Measurements from ENCODE around the gene OR1I1.

OR1I1 gene

DNA sequence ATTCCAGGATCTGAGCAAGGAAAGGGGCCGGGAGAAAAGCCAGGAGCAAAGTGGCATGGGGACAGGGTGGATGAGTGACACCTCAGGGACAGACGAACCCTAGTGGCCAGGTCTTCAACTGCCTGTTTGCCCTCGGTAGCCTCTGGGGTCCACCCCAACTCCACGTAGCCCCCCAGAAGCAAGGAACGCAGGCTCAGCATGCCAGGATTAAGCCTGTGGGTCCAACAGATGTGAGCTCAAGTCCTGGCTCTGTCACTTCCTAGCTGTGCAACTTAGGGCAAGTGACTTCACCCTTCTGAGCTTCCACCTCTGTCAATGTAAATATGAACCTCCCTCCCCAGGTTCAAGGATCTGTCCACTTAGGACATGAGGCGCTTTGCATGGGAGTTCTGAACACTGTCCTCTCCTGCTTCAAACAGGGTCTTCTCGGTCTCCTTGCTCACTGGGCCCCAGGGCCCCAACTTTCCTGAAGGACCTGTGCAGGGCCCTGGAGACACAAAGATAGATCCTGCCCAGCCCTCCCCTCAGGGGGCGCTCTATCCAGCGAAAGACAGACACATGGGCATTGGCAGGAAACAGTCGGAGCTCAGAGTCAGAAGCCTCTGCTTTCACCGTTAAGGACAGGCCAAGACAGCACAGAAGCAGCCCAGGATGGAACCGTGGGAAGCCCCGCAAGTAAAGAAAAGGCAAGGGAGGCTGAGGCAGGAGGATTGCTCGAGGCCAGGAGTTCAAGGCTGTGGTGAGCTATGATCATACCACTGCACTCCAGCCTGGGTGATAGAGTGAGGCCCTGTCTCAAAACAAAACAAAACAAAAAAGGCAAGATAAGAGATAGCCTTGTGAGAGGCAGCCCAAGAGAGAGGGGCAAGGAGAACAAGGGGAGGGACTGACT, 38.4 kb downstream of the OR1I1 start:
- no peak for DNase-seq

DNA sequence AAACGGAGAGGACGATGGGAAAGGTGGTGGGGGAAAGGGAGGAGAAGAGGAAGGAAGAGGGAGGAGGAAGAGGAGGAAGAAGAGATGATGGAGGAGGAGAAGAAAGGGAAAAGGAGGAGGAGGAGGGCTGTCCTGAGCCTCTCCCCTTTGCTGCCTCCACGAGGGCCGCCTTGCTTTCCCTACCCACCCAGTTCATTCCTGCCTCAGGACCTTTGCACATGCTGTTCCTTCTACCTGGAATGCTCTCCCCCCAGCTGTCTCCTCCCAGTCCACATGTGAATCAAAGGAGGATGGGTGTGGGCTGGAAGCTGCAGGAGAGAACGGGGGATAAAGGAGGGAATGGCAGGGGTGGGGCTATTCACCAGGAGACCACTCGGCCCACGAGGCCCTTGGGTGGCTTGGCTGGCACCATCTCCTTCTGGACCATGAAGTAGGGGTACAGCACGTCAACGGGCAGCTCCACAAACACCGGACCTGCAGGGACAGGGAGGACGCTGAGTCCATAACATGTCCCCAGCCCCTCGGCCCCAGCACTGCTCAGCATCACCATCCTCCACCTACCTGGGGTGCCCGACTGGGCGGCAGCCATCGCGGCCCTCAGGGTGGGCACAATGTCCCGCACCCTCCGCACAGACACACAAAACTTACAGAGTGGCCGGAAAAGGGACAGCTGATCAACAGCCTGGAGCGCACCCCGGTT, 40.5 kb downstream of the OR1I1 start:
- DNase-seq, result no peak

DNA sequence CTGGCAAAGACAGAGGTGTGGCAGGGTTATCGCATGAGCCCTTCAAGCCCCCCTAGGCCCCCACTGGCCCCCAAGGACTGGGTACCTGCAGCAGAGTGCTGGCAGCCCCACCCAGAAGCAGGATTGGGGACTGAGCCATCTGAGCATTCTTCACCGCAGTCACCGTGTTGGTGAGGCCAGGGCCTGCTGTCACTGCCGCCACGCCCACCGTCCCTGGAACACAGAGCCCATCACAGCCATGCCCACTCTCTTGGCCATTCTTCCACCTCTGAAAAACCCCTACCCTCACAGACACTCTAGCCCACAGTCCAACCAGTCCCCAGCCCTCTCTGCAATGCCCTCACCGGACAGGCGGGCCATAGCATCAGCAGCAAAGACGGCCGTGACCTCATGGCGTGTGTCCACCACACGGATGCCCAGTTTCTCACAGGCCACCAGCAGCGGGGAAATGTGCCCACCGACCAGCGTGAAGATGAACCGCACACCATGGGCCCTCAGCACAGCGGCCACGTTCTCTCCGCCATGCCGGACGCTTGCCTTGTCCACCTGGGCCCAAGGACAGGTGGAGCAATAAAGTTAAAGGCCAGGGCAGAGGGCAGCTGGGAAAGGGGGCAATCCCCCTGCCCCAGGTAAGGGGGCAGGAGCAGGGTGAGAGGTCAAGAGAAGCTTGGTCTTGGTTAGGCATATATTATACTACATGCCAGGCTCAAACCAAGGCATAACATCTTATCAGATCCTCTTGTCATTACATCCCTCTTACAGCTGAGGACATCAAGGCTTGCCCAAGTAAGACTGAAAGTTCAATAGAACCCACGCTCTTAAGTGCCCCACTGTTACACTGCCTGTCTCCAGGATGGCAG, 41.2 kb downstream of the OR1I1 start:
- DNase-seq, result no peak

DNA sequence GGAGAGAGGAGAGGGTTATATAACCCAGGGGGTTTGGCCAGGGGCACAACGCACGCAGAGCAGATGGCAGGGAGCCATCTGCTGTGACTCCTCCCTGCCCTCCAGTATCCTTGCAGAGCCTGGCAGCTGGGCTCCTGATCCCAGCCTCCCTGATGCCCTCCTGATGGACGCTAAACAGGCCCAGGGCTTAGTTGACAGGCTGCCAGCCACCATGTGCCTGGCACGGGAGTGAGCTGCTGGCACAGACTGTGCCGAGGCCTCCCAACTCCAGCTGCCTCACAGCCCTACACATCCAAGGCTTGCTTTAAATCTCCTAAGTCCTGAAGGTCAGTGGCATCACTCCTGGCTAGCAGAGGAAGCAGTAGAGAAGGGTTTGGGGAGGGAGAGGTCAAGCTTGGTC, 41.9 kb downstream of the OR1I1 start:
- DNase-seq, result no peak

DNA sequence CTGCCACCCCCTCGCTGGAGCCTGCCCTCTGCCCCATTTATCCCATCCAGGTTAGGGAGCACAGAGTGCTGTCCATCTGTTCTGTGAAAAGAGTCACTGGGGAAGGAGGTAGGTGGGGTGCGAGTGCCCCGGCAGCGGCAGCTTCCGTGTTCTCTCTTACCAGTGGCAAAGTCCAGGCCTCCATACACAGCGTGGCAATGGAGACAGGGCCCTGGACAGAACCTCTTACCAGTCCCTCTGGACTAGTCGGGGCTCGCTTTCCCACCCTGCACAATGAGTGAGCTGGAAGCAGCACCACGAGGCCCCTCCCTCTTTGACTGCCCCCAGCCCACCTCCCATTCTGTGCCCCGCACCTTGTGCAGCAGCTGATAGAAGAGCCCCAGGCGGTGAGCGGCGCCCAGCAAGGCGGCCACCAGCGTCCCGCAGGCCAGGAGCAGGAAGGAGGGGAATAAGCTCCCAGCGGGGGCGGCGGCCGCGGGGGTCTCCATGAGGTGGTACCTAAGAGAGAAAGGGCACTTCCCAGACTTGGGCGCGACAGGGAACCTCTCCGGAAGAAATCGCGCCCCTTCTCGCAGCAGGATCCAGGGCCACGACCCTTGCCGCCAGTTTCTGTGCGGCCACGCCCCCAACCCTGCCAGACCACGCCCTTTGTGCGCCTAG, 42.7 kb downstream of the OR1I1 start:
- DNase-seq, result peak in 3 of 5 experiments; percentile 16 to 73 (median 27)

DNA sequence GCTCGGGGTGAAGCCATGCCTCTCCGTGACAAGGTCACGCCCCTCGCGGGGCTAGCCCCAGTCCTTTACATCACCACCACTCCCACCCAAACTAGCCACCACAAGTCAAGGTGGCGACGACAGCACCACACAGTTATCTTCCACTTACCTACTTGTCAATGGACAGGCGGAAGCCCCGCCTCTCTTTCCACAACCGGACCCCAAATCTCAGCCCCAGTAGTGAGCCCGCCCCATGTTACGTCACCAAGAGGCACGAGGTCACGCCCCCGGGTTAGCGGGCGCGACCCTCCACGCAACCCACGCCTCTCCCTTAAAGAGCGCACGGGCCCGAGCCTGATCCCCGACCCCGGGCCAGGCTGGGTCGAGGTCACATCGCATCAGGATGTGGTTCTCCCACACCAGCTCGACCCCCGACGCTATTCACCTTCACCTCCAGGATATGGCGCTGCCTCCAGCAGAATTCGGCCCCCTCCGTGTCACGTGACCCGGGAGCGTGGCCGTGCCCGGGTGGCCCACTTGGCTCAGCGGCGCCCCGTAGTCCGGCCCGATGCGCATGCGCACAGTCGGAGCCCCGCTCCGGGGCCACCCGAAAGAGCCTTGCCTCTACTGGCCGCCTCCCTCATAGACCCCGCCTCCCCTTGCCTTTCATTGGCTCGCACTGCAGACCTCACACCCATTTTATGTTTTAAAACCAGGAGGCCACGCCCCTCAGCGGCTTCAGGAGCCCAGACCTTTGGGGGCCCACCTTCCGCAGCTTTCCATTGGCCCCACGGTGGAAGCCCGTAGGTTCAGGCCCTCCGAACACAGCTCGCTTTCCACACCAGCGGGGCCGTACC, 43.4 kb downstream of the OR1I1 start:
- peak; percentile 90 to 98 (median 95) for DNase-seq

DNA sequence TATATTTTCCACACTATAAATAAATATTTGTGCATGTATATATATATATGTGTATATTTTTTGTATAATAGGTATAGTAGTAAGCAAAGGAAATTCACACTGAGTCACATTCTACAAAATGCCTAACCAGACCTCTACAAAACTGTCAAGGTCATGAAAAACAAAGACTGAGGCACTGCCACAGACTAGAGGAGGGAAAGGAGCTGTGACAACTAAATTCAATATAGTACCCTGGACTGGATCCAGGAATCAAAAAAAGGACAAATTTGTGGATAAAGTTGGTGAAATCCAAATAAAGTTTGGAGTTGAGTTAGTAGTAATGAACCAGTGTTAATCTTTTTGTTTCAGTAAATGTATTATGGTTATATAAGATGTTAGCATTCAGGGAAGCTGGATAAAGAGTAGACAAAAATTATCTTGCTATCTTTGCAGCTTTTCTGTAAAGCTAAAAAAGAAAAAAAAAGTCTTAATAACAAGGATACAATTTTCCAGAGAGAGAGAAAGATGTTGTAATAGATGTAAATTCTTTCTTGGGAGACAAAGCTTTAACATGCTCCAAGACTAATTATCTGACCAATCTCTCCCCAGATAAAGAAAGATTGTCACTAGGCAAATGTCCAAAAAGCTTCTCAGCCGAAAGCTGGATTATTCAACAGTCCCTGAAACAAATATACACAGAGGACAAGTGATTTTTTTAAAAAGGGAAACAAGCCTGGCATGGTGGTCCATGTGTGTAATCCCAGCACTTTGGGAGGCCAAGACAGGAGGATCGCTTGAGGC, 44.3 kb downstream of the OR1I1 start:
- DNase-seq, result peak in 1 of 5 experiments; percentile 18

DNA sequence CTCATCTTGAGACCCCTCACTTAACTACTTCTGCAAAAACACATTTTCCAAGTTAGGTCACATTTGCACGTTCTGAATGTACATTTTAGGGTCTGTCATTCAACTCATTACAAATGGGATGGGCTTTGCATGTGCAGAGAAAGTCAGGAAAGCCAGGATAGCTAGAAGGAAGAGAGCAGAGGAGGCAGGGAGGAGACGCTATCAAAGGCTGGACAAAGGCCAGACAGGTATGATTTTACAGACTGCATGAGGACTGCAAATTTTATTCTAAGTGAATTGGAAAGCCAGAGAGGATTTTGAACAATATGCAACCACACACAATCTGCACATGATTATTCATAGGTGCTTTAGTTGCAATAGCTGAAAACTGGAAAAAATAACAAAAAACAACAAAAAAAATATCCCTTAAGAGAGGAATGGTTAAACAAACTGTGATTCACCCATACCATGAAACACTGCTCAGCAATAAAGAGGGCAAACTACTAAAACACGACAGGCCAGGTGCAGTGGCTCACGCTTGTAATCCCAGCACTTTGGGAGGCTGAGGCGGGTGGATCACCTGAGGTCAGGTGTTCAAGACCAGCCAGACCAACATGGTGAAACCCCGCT, 46.3 kb downstream of the OR1I1 start:
- DNase-seq, result no peak

DNA sequence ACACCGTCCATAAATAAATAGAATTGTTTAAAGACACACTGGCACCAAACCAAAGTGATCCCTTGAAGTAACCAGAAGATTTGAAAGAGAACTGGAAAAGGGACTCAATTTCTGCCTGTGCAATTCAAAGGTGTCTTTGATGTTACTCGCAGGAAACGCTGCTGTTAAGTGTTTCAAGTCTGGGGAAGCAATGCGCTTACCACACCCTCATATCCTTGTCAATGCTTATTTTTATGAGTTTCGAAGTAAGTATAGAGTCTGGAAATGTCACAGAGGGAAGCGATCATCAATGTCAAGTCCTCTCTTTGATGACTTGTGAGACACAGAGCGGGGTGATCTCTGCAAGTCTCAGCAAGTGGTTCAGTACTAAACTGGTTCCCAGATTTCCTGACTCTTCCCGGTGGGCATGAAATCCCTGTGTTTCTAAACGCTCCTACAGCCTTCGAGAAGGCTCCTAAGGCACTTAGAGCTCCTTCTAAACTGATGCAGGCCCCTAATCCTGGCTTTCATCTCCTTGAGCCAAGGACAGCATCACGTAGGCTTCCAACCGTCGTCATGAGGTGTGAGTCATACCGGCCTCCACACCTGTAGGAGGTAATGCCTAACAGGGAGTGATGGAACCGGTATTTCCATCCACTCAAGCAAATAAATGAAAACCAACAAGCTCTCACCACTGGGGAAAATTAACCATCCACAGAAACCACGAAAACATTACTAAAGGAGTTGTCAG, 48.0 kb downstream of the OR1I1 start:
- peak in 1 of 5 experiments; percentile 18 for DNase-seq

DNA sequence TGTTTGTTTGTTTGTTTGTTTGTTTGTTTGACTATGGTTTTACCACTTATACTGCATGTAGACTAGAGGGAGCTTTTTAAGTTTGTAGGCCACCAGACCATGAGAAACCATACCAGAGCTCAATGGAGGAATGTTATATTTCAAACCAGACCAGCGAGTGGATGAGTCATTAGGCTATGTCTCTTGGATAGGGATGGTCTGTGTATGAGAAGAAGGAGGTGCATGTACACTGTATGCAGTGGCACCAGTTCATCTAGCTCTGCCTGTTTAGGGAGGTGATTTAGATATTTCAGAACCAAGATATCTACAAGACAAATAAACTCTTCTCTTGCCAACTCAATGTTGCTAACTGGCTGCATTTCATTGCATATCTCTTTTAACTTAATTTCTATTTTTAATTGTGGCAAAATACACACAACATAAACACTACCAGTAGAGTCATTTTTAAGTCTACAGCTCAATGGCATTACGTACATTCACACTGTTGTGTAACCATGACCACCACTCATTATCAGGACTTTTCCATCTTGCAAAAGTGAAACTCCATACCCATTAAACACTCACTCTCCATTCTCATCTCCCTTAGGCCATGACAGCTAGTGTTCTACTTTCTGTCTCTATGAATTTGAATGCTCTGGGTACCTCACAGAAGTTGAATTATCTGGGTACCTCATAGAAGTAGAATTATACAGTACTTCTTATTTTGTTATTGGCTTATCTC, 54.4 kb downstream of the OR1I1 start:
- peak in 1 of 5 experiments; percentile 22 for DNase-seq

DNA sequence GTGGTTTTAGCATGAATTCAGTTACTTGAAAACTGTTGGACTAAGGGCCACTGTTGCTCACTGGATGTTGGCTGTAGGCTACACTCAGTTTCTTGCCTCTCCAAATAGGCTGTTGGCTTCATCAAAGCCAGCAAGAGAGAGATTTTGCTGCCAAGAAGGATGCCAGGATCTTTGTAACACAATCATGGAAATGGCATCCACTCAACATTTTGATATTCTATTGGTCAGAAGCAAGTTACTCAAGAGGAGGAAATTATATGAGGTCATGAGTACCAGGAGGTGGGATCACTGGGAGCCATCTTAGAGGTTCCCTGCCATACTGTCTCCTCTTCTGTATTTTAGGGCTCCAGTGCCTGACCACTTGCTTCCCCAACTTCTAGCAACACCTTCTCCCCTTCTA, 55.8 kb downstream of the OR1I1 start:
- DNase-seq, result no peak

DNA sequence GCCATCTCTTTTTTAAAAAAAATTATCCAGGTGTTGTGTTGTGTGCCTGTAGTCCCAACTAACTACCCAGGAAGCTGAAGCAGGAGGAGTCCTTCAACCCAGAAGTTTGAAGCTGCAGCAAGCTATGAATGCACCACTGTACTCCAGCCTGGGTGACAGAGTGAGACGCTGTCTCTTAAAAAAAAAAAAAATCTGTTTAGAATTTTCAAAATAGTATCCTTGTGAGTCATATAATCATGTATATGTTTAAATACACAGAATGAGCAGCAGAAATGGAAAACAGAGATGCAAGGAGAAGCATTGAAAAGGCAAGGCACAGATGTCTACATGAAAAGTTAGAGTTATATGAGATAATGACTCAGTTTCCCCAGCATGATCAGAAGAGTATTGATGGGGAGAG, 56.4 kb downstream of the OR1I1 start:
- no peak for DNase-seq

DNA sequence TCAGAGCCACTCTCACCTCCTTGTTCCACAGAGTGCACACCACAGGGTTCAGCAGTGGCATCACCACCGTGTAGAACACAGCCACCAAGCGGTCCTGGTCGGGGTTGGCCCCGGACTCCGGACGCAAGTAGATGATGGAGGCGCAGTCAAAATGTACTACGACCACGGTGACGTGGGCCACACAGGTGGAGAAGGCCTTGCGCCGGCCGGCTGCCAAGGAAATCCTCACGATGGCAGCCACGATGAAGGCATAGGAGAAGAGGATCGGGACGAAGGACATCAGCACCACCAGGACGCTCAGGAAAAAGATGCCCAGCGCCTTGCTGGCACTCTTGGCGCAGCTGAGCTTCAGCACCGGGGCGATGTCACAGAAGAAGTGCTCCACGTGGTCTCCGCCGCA, 59.1 kb downstream of the OR1I1 start:
- no peak for DNase-seq

DNA sequence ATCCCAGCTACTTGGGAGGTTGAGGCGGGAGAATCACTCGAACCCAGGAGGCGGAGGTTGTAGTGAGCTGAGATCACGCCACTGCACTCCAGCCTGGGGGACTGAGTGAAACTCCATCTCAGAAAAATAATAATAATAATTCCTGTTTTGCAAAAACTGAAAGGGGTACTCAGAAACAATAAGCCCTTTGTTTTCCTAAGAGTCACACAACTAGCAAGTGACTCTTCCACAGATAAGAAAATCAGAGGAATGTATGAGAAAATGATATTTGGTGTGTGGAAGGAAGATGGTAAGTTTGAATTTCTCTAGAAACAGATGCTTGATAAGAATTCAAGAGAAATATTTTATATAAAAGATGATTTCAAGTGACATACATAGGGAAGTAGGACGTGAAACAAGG, 60.3 kb downstream of the OR1I1 start:
- DNase-seq, result no peak

All from T-helper 2 cell (primary cell).